Naive thymus-derived CD4-positive, alpha-beta T cell (primary cell): ENCODE data around the gene TFG. TPM values are rescaled to one million over a fixed set of nuclear protein-coding genes. Genes with fewer than 3 reads are reported as not detected.

ENCODE experiments used
- ATAC-seq: fragments of 150-1000 bp; cut with Tn5 transposase; 2 replicates; pipeline ENCODE4 v1.10.0; 2021; ENCODE audit warnings: mild to moderate bottlenecking, moderate library complexity
- CTCF ChIA-PET: fragments of 350-600 bp; sonication (Branson Sonifier 250); formaldehyde crosslinking; loops from one replicate; lab custom pipeline; 2021; ENCODE audit warnings: antibody characterized with exemption; lab: Charles Lee
- POLR2A ChIA-PET: fragments of 350-600 bp; sonication (Branson Sonifier 250); formaldehyde crosslinking; loops from one replicate; lab custom pipeline; 2021; ENCODE audit warnings: antibody characterized with exemption, inconsistent platforms; lab: Charles Lee
- DNase-seq, 9 donors: peaks; one replicate each; pipeline versions ENCODE4 v3.0.0 to v3.0.0-alpha.2; 2020 to 2022; ENCODE audit warnings: mixed read lengths in 1 of 9
- H3K27ac ChIP-seq: one replicate; pipeline ENCODE4 v1.7.0; 2013; ENCODE audit warnings: mild to moderate bottlenecking, low read depth, low read length, moderate library complexity
- H3K27me3 ChIP-seq, 2 donors: one replicate each; pipeline ENCODE4 v1.7.0; 2013; ENCODE audit warnings: low read length in 2 of 2, mild to moderate bottlenecking in 2 of 2, moderate library complexity in 2 of 2; ENCODE audit not compliant: control insufficient read depth in 2 of 2, insufficient read depth in 2 of 2
- H3K36me3 ChIP-seq, 3 experiments: 1 replicate in 2 of 3; 2 replicates in 1 of 3; pipeline ENCODE4 v1.7.0; 2013; ENCODE audit warnings: low read length in 3 of 3, mild to moderate bottlenecking in 3 of 3, moderate library complexity in 1 of 3; ENCODE audit not compliant: insufficient read depth in 3 of 3, control insufficient read depth in 2 of 3
- H3K4me1 ChIP-seq, 2 donors: one replicate each; pipeline ENCODE4 v1.7.0; 2013; ENCODE audit warnings: low read length in 2 of 2, mild to moderate bottlenecking in 2 of 2, moderate library complexity in 1 of 2; ENCODE audit not compliant: control insufficient read depth in 2 of 2, insufficient read depth in 2 of 2
- H3K4me3 ChIP-seq: 2 replicates; pipeline ENCODE4 v1.7.0; 2013; ENCODE audit warnings: mild to moderate bottlenecking, low read length
- H3K9me3 ChIP-seq, 3 experiments: 1 replicate in 2 of 3; 2 replicates in 1 of 3; pipeline ENCODE4 v1.7.0; 2013; ENCODE audit warnings: low read length in 3 of 3; ENCODE audit not compliant: control insufficient read depth in 2 of 3
- H3K27ac Mint-ChIP-seq, 9 donors: one replicate each; pipeline ENCODE4 v1.8.0; 2020 to 2022; ENCODE audit warnings: mixed read lengths in 9 of 9, mild to moderate bottlenecking in 8 of 9, moderate library complexity in 5 of 9, inconsistent platforms in 2 of 9
- H3K27me3 Mint-ChIP-seq, 5 donors: one replicate each; pipeline ENCODE4 v1.8.0; 2021 to 2022; ENCODE audit warnings: mixed read lengths in 5 of 5, mild to moderate bottlenecking in 1 of 5
- H3K36me3 Mint-ChIP-seq, 5 donors: one replicate each; pipeline ENCODE4 v1.8.0; 2020 to 2022; ENCODE audit warnings: mixed read lengths in 5 of 5, mild to moderate bottlenecking in 3 of 5, inconsistent platforms in 1 of 5
- H3K4me1 Mint-ChIP-seq, 7 donors: one replicate each; pipeline ENCODE4 v1.8.0; 2020 to 2022; ENCODE audit warnings: mixed read lengths in 7 of 7, mild to moderate bottlenecking in 3 of 7, inconsistent platforms in 1 of 7
- H3K4me3 Mint-ChIP-seq, 10 donors: one replicate each; pipeline ENCODE4 v1.8.0; 2020 to 2022; ENCODE audit warnings: mild to moderate bottlenecking in 10 of 10, mixed read lengths in 10 of 10, moderate library complexity in 6 of 10, inconsistent platforms in 2 of 10
- H3K9me3 Mint-ChIP-seq, 11 donors: one replicate each; pipeline ENCODE4 v1.8.0; 2020 to 2022; ENCODE audit warnings: mixed read lengths in 11 of 11, mild to moderate bottlenecking in 4 of 11, inconsistent platforms in 1 of 11, moderate library complexity in 1 of 11
- intact Hi-C, 2 donors: fragments of 100-400 bp; cut with micrococcal nuclease; formaldehyde crosslinking; loops; one replicate each; pipeline ENCODE4 v1.15.1; 2023
- polyA plus RNA-seq, 2 donors: library from polyadenylated mRNA; unstranded; fragments of 300-500 nt; fragmentation: Illumina TruSeq; gene quantifications; one replicate each; pipeline ENCODE4 v1.2.3, GENCODE V29; 2021
- total RNA-seq, 6 experiments: library from RNA in 5 of 6; stranded (reverse) in 5 of 6; gene quantifications; 1 replicate in 5 of 6; 2 replicates in 1 of 6; pipeline ENCODE4 v1.2.3 and lab custom pipeline; 2021 to 2026

The TFG gene
- total and polyA plus RNA-seq, 7 experiments from 2014 or later = 40.8 to 72.2 (median 45.6) TPM

GRCh38 chr3:100702980-100703345, 6.3 kb upstream of the TFG start:
- Histone ChIP-seq H3K36me3 (no peaks in the 10 kb centered on the region), H3K27ac (no peak overlapping the region), H3K4me3 (no peak overlapping the region), H3K9me3 (no peaks in the 10 kb centered on the region), H3K4me1 (no peaks in the 10 kb centered on the region), H3K27me3 (no peaks in the 10 kb centered on the region)
- Mint-ChIP-seq H3K4me3 (no peak overlapping the region), H3K36me3 (no peaks in the 10 kb centered on the region), H3K9me3 (no peaks in the 10 kb centered on the region), H3K4me1 (no peaks in the 10 kb centered on the region), H3K27me3 (peaks cover 19 to 47% (median 35%) of the 10 kb centered on the region in 5 donors), H3K27ac (no peak overlapping the region)
- intact Hi-C loops = loop anchor here in 1 of 2 donors (10.0 kb wide), 1 partner anchor 1072 kb away; the partner anchor contains the start of gene NXPE3
- DNase-seq = no peak
- ChIA-PET POLR2A (no interaction called here), CTCF (no interaction called here)
- ATAC-seq = no peak

GRCh38 chr3:100703865-100704264, 5.4 kb upstream of the TFG start:
- DNase-seq = no peak
- no peak overlapping the region for H3K4me3 Mint-ChIP-seq
- CTCF ChIA-PET = no interaction called here
- H3K36me3 ChIP-seq = no peaks in the 10 kb centered on the region
- intact Hi-C loops = loop anchor here in 1 of 2 donors (10.0 kb wide), 1 partner anchor 1071 kb away; the partner anchor contains the start of gene NXPE3
- H3K27ac Mint-ChIP-seq = no peak overlapping the region
- POLR2A ChIA-PET = no interaction called here
- peaks cover 5 to 6% of the 10 kb centered on the region in 2 donors for H3K4me1 ChIP-seq
- peaks cover 0 to 4% (median 0%) of the 10 kb centered on the region in 11 donors for H3K9me3 Mint-ChIP-seq
- H3K9me3 ChIP-seq = no peaks in the 10 kb centered on the region
- H3K36me3 Mint-ChIP-seq = peaks cover 0 to 5% (median 0%) of the 10 kb centered on the region in 5 donors
- no peak overlapping the region for H3K4me3 ChIP-seq
- ATAC-seq = no peak
- no peaks in the 10 kb centered on the region for H3K27me3 ChIP-seq
- H3K27me3 Mint-ChIP-seq = peaks cover 13 to 38% (median 27%) of the 10 kb centered on the region in 5 donors
- peaks cover 5 to 8% (median 5%) of the 10 kb centered on the region in 7 donors for H3K4me1 Mint-ChIP-seq
- H3K27ac ChIP-seq = no peak overlapping the region

DNA sequence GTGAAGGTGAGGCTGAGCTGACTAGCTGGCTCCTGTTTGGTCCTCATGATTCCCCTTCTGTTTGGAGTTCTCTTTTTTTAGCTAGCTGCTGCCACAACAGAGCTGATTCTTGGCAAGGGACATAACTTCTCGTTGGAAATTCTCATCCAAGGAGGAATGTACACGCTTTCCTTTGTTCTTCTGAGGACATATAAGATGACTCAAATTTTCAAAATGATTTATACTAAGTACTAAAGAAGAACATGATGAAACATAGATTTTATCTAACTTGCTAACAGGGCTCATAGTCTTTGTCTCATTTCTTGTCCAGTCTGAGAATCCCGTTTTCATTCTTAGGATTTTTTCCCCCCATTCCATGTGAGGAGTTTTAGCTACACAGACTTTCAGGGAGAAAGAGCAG, 2.9 kb upstream of the TFG start:
- ATAC-seq = no peak
- no peak overlapping the region for H3K27ac ChIP-seq
- no peak overlapping the region for H3K4me3 Mint-ChIP-seq
- H3K4me1 ChIP-seq = peaks cover 14 to 17% of the 10 kb centered on the region in 2 donors
- peaks cover 0 to 7% (median 2%) of the 10 kb centered on the region in 11 donors for H3K9me3 Mint-ChIP-seq
- peaks cover 15 to 23% (median 21%) of the 10 kb centered on the region in 7 donors for H3K4me1 Mint-ChIP-seq
- intact Hi-C loops = loop anchor here (5.0 to 10.0 kb wide), 3 partner anchors 806 to 1068 kb away; partner anchors contain the start of genes CMSS1 (in 1 of the 2), NXPE3 (in 1 of the 2) and SENP7 (in 1 of the 2)
- peaks cover 7 to 24% (median 15%) of the 10 kb centered on the region in 5 donors for H3K27me3 Mint-ChIP-seq
- CTCF ChIA-PET = no interaction called here
- POLR2A ChIA-PET = no interaction called here
- H3K36me3 Mint-ChIP-seq = peaks cover 0 to 16% (median 3%) of the 10 kb centered on the region in 5 donors
- H3K36me3 ChIP-seq = no peaks in the 10 kb centered on the region
- H3K27me3 ChIP-seq = no peaks in the 10 kb centered on the region
- no peak overlapping the region for H3K4me3 ChIP-seq
- no peaks in the 10 kb centered on the region for H3K9me3 ChIP-seq
- no peak for DNase-seq
- H3K27ac Mint-ChIP-seq = peak overlapping the region in 1 of 9 donors; percentile 35

GRCh38 chr3:100708644-100708988, 678 bp upstream of the TFG start:
- Mint-ChIP-seq H3K9me3 (peaks cover 0 to 7% (median 2%) of the 10 kb centered on the region in 11 donors), H3K27ac (peak overlapping the region; percentile 95 to 99 (median 98)), H3K27me3 (peaks cover under 1 to 14% (median 8%) of the 10 kb centered on the region in 5 donors), H3K4me3 (peak overlapping the region; percentile 85 to 98 (median 94)), H3K36me3 (peaks cover 0 to 27% (median 11%) of the 10 kb centered on the region in 5 donors), H3K4me1 (peaks cover 31 to 44% (median 41%) of the 10 kb centered on the region in 7 donors)
- DNase-seq (peak in 1 of 9 donors; percentile 3), ATAC-seq (no peak)
- POLR2A ChIA-PET = interaction anchor here (0.5 to 1.4 kb wide), 5 partner anchors 27 to 1140 kb away, joined by 3 to 4 read pairs (median 3); partner anchors contain the start of genes LNP1, TBC1D23 and TOMM70
- Histone ChIP-seq H3K27ac (peak overlapping the region; percentile 90), H3K4me1 (peaks cover 19 to 21% of the 10 kb centered on the region in 2 donors), H3K27me3 (no peaks in the 10 kb centered on the region), H3K9me3 (no peaks in the 10 kb centered on the region), H3K4me3 (peak overlapping the region; percentile 68), H3K36me3 (no peaks in the 10 kb centered on the region)
- CTCF ChIA-PET = interaction anchor here (0.6 kb wide), 1 partner anchor 1384 kb away, joined by 3 read pairs; no protein-coding TSS in a partner anchor
- intact Hi-C loops = loop anchor here (2.0 to 10.0 kb wide), 4 partner anchors 804 to 1066 kb away; partner anchors contain the start of genes CMSS1 (in 1 of the 2), NXPE3 (in 1 of the 2), SENP7 (in 1 of the 2) and ZBTB11 (in 1 of the 2)

DNA sequence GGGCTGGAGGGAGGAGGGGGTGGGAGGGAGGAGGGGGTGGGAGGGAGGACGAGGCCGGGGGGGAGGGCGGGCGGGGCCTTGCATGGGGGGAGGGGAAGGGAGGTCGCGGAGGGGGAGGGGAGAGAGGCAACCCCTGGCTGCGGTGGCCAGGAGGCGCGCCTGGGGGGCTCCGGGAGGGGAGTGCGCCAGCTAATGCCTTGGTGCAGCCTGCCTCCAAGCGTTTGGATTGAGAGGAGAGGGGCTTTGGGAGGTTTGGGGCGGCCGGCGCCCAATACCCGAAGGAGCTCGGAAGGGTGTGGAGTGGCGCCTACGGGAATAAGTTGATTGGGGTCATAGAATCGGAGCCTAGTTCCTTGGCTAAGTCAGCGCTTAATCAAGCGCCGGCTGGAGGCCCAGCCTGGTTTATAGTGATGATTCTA, 557 bp downstream of the TFG start:
- H3K36me3 Mint-ChIP-seq = peaks cover 0 to 29% (median 15%) of the 10 kb centered on the region in 5 donors
- H3K4me1 ChIP-seq = peaks cover 19 to 21% of the 10 kb centered on the region in 2 donors
- no peaks in the 10 kb centered on the region for H3K27me3 ChIP-seq
- intact Hi-C loops = loop anchor here (1.0 to 10.0 kb wide), 19 partner anchors 45 to 1065 kb away; partner anchors contain the start of genes CMSS1 (in 2 of the 2), LNP1 (in 2 of the 2), NIT2 (in 2 of the 2) and PCNP (in 2 of the 2)
- H3K27me3 Mint-ChIP-seq = peaks cover 0 to 14% (median 6%) of the 10 kb centered on the region in 5 donors
- H3K9me3 ChIP-seq = no peaks in the 10 kb centered on the region
- peak overlapping the region; percentile 85 to 98 (median 90) for H3K4me3 Mint-ChIP-seq
- ChIA-PET POLR2A (interaction anchor here (0.6 to 2.2 kb wide), 3 partner anchors 12 to 966 kb away, joined by 3 to 7 read pairs (median 3); partner anchors contain the start of gene LNP1), CTCF (no interaction called here)
- ATAC-seq (no peak), DNase-seq (peak in 8 of 9 donors; percentile 14 to 48 (median 32))
- peaks cover 36 to 54% (median 49%) of the 10 kb centered on the region in 7 donors for H3K4me1 Mint-ChIP-seq
- peaks cover 0 to 10% (median 0%) of the 10 kb centered on the region in 3 experiments for H3K36me3 ChIP-seq
- peak overlapping the region; percentile 90 for H3K27ac ChIP-seq
- peak overlapping the region; percentile 67 for H3K4me3 ChIP-seq
- H3K27ac Mint-ChIP-seq = peak overlapping the region; percentile 12 to 99 (median 92)
- peaks cover 0 to 7% (median 2%) of the 10 kb centered on the region in 11 donors for H3K9me3 Mint-ChIP-seq

DNA sequence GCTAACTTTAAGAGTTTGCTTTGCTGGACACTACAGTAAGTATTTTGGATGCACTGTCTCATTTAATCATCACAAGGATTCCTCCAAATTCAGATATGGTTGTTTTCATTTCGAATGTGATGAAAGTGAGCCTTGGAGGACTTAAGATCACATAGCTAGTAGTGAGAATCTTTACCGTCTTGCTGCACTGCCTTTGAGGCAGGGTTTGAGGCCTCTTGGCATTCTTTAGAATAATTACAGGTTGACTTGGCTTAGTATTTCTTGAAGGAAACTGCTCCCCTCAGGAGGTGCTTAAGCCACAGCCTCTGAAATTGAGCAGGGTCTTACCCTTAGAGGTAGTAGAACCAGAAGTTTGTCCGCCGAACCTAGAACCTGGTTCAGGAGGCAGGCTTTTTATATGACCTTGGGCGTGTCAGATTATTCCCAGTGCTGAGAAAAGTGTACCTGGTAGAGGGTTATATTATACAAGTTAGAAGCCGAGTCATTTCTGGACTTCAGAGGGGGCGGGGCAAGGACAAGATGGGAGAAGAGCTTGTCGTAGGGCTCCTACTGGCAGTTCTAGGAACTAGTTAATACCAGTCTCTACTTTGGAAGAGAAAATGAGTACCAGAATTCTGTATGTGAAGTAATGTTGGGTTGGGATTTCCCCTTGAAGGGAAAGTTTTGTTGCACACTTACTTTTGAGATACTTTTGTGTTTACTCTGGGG, 1.1 kb downstream of the TFG start:
- Histone ChIP-seq H3K4me1 (peaks cover 19 to 25% of the 10 kb centered on the region in 2 donors), H3K27ac (peak overlapping the region; percentile 81), H3K4me3 (peak overlapping the region; percentile 67), H3K27me3 (no peaks in the 10 kb centered on the region), H3K36me3 (peaks cover 0 to 15% (median 3%) of the 10 kb centered on the region in 3 experiments), H3K9me3 (no peaks in the 10 kb centered on the region)
- Mint-ChIP-seq H3K27ac (peak overlapping the region; percentile 12 to 99 (median 92)), H3K27me3 (peaks cover 0 to 11% (median 2%) of the 10 kb centered on the region in 5 donors), H3K36me3 (peaks cover 0 to 34% (median 20%) of the 10 kb centered on the region in 5 donors), H3K9me3 (peaks cover 0 to 7% (median 2%) of the 10 kb centered on the region in 11 donors), H3K4me3 (peak overlapping the region; percentile 85 to 98 (median 88)), H3K4me1 (peaks cover 41 to 60% (median 55%) of the 10 kb centered on the region in 7 donors)
- intact Hi-C loops = loop anchor here in 1 of 2 donors (1.0 to 2.0 kb wide), 5 partner anchors 45 to 394 kb away; partner anchors contain the start of gene NIT2
- ATAC-seq (peak; percentile 37), DNase-seq (peak in 8 of 9 donors; percentile 11 to 71 (median 24))
- POLR2A ChIA-PET = interaction anchor here (0.6 to 2.2 kb wide), 3 partner anchors 12 to 966 kb away, joined by 3 to 7 read pairs (median 3); partner anchors contain the start of gene LNP1
- CTCF ChIA-PET = interaction anchor here (0.6 kb wide), 1 partner anchor 878 kb away, joined by 3 read pairs; no protein-coding TSS in a partner anchor
